ENCODE data around the gene TMEM255B. TPM values are rescaled to one million over a fixed set of nuclear protein-coding genes. Genes with fewer than 3 reads are reported as not detected.

Gene TMEM255B
- total RNA-seq, 2 donors from 2014 or later = 0.96 to 4.6 TPM

DNA sequence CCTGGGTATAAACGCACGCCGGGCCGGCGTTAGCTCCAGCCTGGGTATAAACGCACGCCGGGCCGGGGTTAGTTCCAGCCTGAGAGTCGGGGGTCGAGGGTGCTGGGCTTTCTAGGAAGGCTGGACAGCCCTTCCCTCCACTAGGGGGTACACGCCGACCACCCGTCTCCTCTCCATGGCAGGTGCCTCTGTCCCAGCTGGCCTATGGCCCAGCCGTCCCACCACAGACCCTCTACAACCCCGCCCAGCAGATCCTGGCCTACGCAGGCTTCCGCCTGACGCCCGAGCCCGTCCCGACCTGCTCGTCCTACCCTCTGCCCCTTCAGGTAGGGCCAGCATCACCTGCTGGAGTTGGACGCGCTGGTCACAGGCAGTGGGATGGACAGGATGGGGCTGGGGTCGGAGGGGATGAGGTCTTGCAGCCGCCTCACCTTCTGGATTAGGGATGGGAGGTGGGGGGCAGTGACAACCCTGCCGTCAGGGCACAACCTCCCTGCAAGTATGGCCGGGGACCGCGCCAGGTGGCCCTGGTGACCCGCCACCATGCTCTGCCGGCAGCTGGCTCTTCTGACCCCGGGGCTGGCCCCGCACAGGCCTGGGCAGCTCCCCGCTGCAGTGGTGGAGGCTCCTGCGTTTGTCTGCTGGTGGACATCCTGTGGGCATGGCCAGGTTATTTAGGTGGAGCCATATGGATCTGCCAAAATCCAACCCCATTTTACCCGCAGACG, 45.8 kb downstream of the TMEM255B start:
- Histone ChIP-seq H3K27ac (no peak overlapping the region), H3K9me3 (no peaks in the 10 kb centered on the region), H3K4me1 (replicated peaks) (no peaks in the 10 kb centered on the region), H3K27me3 (replicated peaks; ENCODE audit: insufficient read depth) (no peaks in the 10 kb centered on the region), H3K4me3 (no peak overlapping the region), H3K36me3 (no peaks in the 10 kb centered on the region)
- DNase-seq (ENCODE audit: low spot score) = no peak
- TF ChIP-seq POLR2A (IDR thresholded peaks at IDR 0.05) (no peak), POLR2AphosphoS5 (IDR thresholded peaks at IDR 0.05) (no peak)
- TF ChIP-seq, protein P1, sequence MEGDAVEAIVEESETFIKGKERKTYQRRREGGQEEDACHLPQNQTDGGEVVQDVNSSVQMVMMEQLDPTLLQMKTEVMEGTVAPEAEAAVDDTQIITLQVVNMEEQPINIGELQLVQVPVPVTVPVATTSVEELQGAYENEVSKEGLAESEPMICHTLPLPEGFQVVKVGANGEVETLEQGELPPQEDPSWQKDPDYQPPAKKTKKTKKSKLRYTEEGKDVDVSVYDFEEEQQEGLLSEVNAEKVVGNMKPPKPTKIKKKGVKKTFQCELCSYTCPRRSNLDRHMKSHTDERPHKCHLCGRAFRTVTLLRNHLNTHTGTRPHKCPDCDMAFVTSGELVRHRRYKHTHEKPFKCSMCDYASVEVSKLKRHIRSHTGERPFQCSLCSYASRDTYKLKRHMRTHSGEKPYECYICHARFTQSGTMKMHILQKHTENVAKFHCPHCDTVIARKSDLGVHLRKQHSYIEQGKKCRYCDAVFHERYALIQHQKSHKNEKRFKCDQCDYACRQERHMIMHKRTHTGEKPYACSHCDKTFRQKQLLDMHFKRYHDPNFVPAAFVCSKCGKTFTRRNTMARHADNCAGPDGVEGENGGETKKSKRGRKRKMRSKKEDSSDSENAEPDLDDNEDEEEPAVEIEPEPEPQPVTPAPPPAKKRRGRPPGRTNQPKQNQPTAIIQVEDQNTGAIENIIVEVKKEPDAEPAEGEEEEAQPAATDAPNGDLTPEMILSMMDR (IDR thresholded peaks at IDR 0.05) = no peak
- intact Hi-C loops (cut with DNase I) = no loop called here
- WGBS = 91% methylated on average over 36 of the region's 39 CpGs

DNA sequence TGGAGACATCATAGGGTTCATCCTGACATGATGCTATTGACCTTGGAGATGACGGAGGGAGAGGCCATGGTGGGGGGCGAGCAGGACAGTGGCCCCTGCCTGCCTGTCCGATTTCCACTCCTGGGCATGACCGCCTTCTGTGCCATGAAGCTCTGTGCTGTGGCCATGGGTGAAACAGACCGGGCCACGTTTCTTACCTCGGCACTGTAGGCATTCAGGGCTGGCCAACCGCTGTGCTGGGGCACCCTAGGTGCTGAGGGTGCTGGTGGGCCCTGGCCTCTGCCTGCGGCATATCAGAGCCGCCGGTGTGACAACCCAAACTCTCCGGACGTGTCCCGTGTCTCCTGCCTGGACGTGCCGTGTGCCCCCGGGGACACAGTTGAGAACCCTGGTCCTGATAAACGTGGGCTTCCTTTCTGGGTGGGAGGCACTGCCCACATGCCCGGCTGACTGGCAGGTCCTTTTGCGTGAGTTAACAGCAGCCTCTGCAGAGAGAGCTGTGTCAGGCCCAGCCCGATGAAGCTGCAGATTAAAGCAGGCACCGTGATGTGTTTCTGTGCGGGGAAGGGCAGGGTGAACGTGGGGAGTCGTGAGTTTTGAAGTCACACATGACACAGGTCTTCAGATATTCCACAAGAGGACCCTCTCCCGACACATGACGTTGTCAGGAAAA, 46.5 kb downstream of the TMEM255B start:
- no peaks in the 10 kb centered on the region for H3K9me3 ChIP-seq
- intact Hi-C loops (cut with DNase I) = no loop called here
- no peak for DNase-seq (ENCODE audit: low spot score)
- TF ChIP-seq, protein P1 (IDR thresholded peaks at IDR 0.05) = no peak
- TF ChIP-seq POLR2A (IDR thresholded peaks at IDR 0.05) = no peak
- TF ChIP-seq POLR2AphosphoS5 (IDR thresholded peaks at IDR 0.05) = no peak
- H3K36me3 ChIP-seq = no peaks in the 10 kb centered on the region
- H3K27ac ChIP-seq = no peak overlapping the region
- no peak overlapping the region for H3K4me3 ChIP-seq
- no peaks in the 10 kb centered on the region for H3K27me3 ChIP-seq (replicated peaks; ENCODE audit: insufficient read depth)
- WGBS = 88% methylated on average over 27 of the region's 27 CpGs
- H3K4me1 ChIP-seq (replicated peaks) = no peaks in the 10 kb centered on the region

DNA sequence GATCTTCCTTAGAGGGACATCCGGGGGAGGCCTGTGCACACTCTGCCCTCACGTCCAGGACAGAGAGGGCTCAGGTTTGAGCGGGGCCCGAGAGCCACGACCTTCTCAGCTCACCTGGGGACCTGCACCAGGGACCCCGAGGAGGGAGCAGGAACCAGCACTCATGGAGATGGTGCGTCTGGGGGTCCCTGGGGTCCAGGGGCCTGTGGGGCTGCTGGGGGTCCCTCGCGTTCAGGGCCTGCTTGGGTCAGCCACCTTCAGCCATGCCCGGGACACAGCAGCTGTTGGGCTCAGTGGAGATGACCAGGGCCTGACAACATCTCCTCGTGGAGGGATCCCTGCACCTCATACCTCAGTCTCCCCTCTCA, 47.1 kb downstream of the TMEM255B start:
- 93% methylated on average over 11 of the region's 11 CpGs for whole genome bisulfite sequencing
- Histone ChIP-seq H3K36me3 (no peaks in the 10 kb centered on the region), H3K27ac (no peak overlapping the region), H3K27me3 (replicated peaks; ENCODE audit: insufficient read depth) (no peaks in the 10 kb centered on the region), H3K4me3 (no peak overlapping the region), H3K9me3 (no peaks in the 10 kb centered on the region), H3K4me1 (replicated peaks) (no peaks in the 10 kb centered on the region)
- intact Hi-C loops (cut with DNase I) = no loop called here
- no peak for DNase-seq (ENCODE audit: low spot score)
- TF ChIP-seq, protein P1 (IDR thresholded peaks at IDR 0.05) = no peak
- no peak for TF ChIP-seq POLR2A (IDR thresholded peaks at IDR 0.05)
- no peak for TF ChIP-seq POLR2AphosphoS5 (IDR thresholded peaks at IDR 0.05)

DNA sequence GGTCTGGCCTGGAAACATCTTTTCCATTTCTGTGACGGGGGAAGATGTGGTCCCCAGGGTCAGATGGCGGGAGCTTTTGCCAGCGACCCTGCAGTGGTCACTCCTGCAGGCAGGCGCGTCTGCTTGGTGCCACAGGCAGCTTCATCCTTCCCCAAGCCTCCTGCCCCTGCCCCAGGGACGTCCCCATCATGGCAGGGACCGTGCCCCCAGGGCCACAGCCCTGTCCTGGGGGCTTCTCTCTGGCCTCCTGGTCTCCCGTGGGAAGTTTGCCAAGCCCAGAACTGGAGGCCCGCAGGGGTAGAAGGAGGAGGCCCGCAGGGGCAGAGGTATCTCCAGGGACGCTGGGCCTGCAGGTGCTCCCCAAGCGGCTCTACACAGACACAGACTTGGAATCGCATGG, 47.5 kb downstream of the TMEM255B start:
- Histone ChIP-seq H3K4me1 (replicated peaks) (no peaks in the 10 kb centered on the region), H3K27me3 (replicated peaks; ENCODE audit: insufficient read depth) (no peaks in the 10 kb centered on the region), H3K4me3 (no peak overlapping the region), H3K27ac (no peak overlapping the region), H3K9me3 (no peaks in the 10 kb centered on the region), H3K36me3 (no peaks in the 10 kb centered on the region)
- intact Hi-C loops (cut with DNase I) = no loop called here
- no peak for DNase-seq (ENCODE audit: low spot score)
- TF ChIP-seq POLR2AphosphoS5 (IDR thresholded peaks at IDR 0.05) (no peak), POLR2A (IDR thresholded peaks at IDR 0.05) (no peak)
- WGBS = 92% methylated on average over 13 of the region's 13 CpGs

DNA sequence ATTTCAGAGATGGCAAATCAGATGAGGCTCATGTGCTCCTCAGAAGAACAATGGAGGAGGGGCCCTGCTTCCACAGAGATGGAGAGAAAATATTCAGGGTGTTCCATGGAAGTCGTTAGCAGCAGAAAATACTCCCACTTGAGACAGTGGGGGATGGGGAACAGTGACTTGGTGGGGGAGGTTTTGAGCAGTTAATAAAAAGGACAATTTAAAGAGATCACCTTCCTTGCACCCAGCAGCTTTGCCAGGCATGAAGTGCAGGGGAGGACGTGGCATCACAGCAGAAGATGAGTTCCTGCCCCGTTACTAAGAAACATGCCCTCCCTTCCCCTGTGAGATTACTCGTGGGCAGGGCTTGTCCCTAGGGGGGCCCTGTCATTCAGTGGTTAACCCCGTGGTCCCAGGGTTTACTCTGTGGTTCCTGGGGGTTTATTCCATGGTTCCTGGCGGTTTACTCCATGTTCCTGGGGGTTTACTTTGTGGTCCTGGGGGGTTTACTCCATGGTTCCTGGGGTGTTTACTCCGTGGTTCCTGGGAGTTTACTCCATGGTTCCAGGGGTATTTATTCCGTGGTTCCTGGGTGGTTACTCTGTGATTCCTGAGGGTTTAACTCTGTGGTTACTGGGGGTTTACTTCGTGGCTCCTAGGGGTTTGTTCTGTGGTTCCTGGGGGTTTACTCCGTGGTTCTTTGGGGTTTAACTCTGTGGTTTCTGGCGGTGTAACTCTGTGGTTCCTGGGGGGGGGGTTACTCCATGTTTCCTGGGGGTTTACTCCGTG, 49.2 kb downstream of the TMEM255B start:
- Histone ChIP-seq H3K27ac (no peak overlapping the region), H3K27me3 (replicated peaks; ENCODE audit: insufficient read depth) (no peaks in the 10 kb centered on the region), H3K36me3 (no peaks in the 10 kb centered on the region), H3K4me3 (no peak overlapping the region), H3K9me3 (no peaks in the 10 kb centered on the region), H3K4me1 (replicated peaks) (no peaks in the 10 kb centered on the region)
- TF ChIP-seq POLR2A (IDR thresholded peaks at IDR 0.05) = no peak
- TF ChIP-seq, protein P1 (IDR thresholded peaks at IDR 0.05) = no peak
- TF ChIP-seq POLR2AphosphoS5 (IDR thresholded peaks at IDR 0.05) = no peak
- WGBS = 82% methylated on average over 12 of the region's 12 CpGs
- intact Hi-C loops (cut with DNase I) = no loop called here
- DNase-seq (ENCODE audit: low spot score) = no peak

Data from prostate gland (tissue), 2 donors.